Activated T-helper 1 cell treated with anti-CD3 and anti-CD28 coated beads, Interleukin-12 subunit alpha, Interleukin-12 subunit beta, Interleukin-2, Interleukin-4 antibody, amounts not matched to agents 30 ng/mL and 10 ng/mL and 1 ng/mL, durations not matched to agents 14 hours and 24 hours and 36 hours (primary cell): Measurements from ENCODE around the gene CALHM4. TPM values are rescaled to one million over a fixed set of nuclear protein-coding genes. Genes with fewer than 3 reads are reported as not detected.

ENCODE experiments used
- DNase-seq: peaks from one replicate; pipeline ENCODE4 v3.0.0; 2021; ENCODE audit warnings: low spot score
- H3K27ac Mint-ChIP-seq: one replicate; pipeline ENCODE4 v1.8.0; 2021; ENCODE audit warnings: mild to moderate bottlenecking, mixed read lengths
- H3K27me3 Mint-ChIP-seq: one replicate; pipeline ENCODE4 v1.8.0; 2022; ENCODE audit warnings: mild to moderate bottlenecking, moderate library complexity, mixed read lengths; ENCODE audit not compliant: insufficient read depth
- H3K36me3 Mint-ChIP-seq: one replicate; pipeline ENCODE4 v1.8.0; 2021; ENCODE audit warnings: low read depth, mixed read lengths
- H3K4me1 Mint-ChIP-seq: one replicate; pipeline ENCODE4 v1.8.0; 2021; ENCODE audit warnings: low read depth, mixed read lengths
- H3K4me3 Mint-ChIP-seq: one replicate; pipeline ENCODE4 v1.8.0; 2021; ENCODE audit warnings: mild to moderate bottlenecking, moderate library complexity, mixed read lengths
- H3K9me3 Mint-ChIP-seq: one replicate; pipeline ENCODE4 v1.8.0; 2021; ENCODE audit warnings: mixed read lengths
- intact Hi-C: fragments of 100-400 bp; cut with micrococcal nuclease; formaldehyde crosslinking; loops from one replicate; pipeline ENCODE4 v1.15.1; 2024
- total RNA-seq: library from RNA; stranded (reverse); gene quantifications from 2 replicates; pipeline ENCODE4 v1.2.3, GENCODE V29; 2022

The CALHM4 gene
- total RNA-seq, 1 donor from 2014 or later = not detected

GRCh38 chr6:116528780-116529179 is 24.8 kb upstream of the CALHM4 start:
- H3K4me1 Mint-ChIP-seq = no peaks in the 10 kb centered on the region
- H3K4me3 Mint-ChIP-seq = no peak overlapping the region
- no peaks in the 10 kb centered on the region for H3K36me3 Mint-ChIP-seq
- intact Hi-C loops = no loop called here
- DNase-seq = no peak
- no peaks in the 10 kb centered on the region for H3K9me3 Mint-ChIP-seq
- H3K27me3 Mint-ChIP-seq = peaks cover 53% of the 10 kb centered on the region
- no peak overlapping the region for H3K27ac Mint-ChIP-seq

- intact Hi-C loops = loop anchor here (5.0 kb wide), 1 partner anchor 67 kb away; the partner anchor contains the start of gene CALHM6
- H3K36me3 Mint-ChIP-seq = no peaks in the 10 kb centered on the region
Measured at GRCh38 chr6:116529466-116530290, 23.9 kb upstream of the CALHM4 start.

GRCh38 chr6:116530436-116530835 is 23.1 kb upstream of the CALHM4 start:
- Mint-ChIP-seq H3K4me1 (no peaks in the 10 kb centered on the region), H3K36me3 (no peaks in the 10 kb centered on the region), H3K27ac (no peak overlapping the region), H3K4me3 (no peak overlapping the region), H3K27me3 (peaks cover 55% of the 10 kb centered on the region), H3K9me3 (no peaks in the 10 kb centered on the region)
- intact Hi-C loops = loop anchor here (5.0 kb wide), 1 partner anchor 68 kb away; the partner anchor contains the start of gene CALHM6
- DNase-seq = no peak

More at GRCh38 chr6:116529466-116530290, 23.9 kb upstream of the CALHM4 start:
- Mint-ChIP-seq H3K4me3 (no peak overlapping the region), H3K9me3 (no peaks in the 10 kb centered on the region), H3K27ac (no peak overlapping the region), H3K4me1 (no peaks in the 10 kb centered on the region), H3K27me3 (peaks cover 55% of the 10 kb centered on the region)
- DNase-seq = no peak

GRCh38 chr6:116531675-116532570 is 21.6 kb upstream of the CALHM4 start:
- Mint-ChIP-seq H3K27ac (no peak overlapping the region), H3K27me3 (peaks cover 46% of the 10 kb centered on the region), H3K4me3 (no peak overlapping the region), H3K4me1 (no peaks in the 10 kb centered on the region), H3K9me3 (no peaks in the 10 kb centered on the region), H3K36me3 (no peaks in the 10 kb centered on the region)
- peak; percentile 56 for DNase-seq
- intact Hi-C loops = loop anchor here (1.0 to 5.0 kb wide), 7 partner anchors 29 to 314 kb away; partner anchors contain the start of genes CALHM6 and DSE

GRCh38 chr6:116533233-116533957 is 20.2 kb upstream of the CALHM4 start:
- no peaks in the 10 kb centered on the region for H3K4me1 Mint-ChIP-seq
- H3K27ac Mint-ChIP-seq = no peak overlapping the region
- DNase-seq = no peak
- intact Hi-C loops = loop anchor here (2.0 to 5.0 kb wide), 2 partner anchors 71 to 163 kb away; partner anchors contain the start of genes CALHM6 and DSE
- H3K4me3 Mint-ChIP-seq = no peak overlapping the region
- peaks cover 42% of the 10 kb centered on the region for H3K27me3 Mint-ChIP-seq
- no peaks in the 10 kb centered on the region for H3K9me3 Mint-ChIP-seq
- H3K36me3 Mint-ChIP-seq = no peaks in the 10 kb centered on the region

- Mint-ChIP-seq H3K27me3 (peaks cover 42% of the 10 kb centered on the region), H3K4me1 (no peaks in the 10 kb centered on the region), H3K27ac (no peak overlapping the region), H3K4me3 (no peak overlapping the region), H3K9me3 (no peaks in the 10 kb centered on the region), H3K36me3 (no peaks in the 10 kb centered on the region)
- no peak for DNase-seq
- intact Hi-C loops = no loop called here
Measured at GRCh38 chr6:116535109-116535508, 18.4 kb upstream of the CALHM4 start.

GRCh38 chr6:116536216-116536621 is 17.3 kb upstream of the CALHM4 start:
- intact Hi-C loops = loop anchor here (1.0 to 2.0 kb wide), 5 partner anchors 25 to 249 kb away; partner anchors contain the start of gene RWDD1
- H3K4me1 Mint-ChIP-seq = no peaks in the 10 kb centered on the region
- no peaks in the 10 kb centered on the region for H3K36me3 Mint-ChIP-seq
- no peak overlapping the region for H3K27ac Mint-ChIP-seq
- no peak overlapping the region for H3K4me3 Mint-ChIP-seq
- peak; percentile 7 for DNase-seq
- H3K9me3 Mint-ChIP-seq = no peaks in the 10 kb centered on the region
- peaks cover 39% of the 10 kb centered on the region for H3K27me3 Mint-ChIP-seq

- Mint-ChIP-seq H3K9me3 (no peaks in the 10 kb centered on the region), H3K4me3 (no peak overlapping the region), H3K27me3 (peaks cover 45% of the 10 kb centered on the region), H3K4me1 (no peaks in the 10 kb centered on the region), H3K27ac (no peak overlapping the region), H3K36me3 (no peaks in the 10 kb centered on the region)
- no peak for DNase-seq
- intact Hi-C loops = no loop called here
Measured at GRCh38 chr6:116542426-116542825, 11.1 kb upstream of the CALHM4 start.

- H3K27me3 Mint-ChIP-seq = peaks cover 45% of the 10 kb centered on the region
- intact Hi-C loops = no loop called here
- H3K9me3 Mint-ChIP-seq = no peaks in the 10 kb centered on the region
- H3K4me3 Mint-ChIP-seq = no peak overlapping the region
- H3K27ac Mint-ChIP-seq = no peak overlapping the region
- H3K36me3 Mint-ChIP-seq = no peaks in the 10 kb centered on the region
- DNase-seq = no peak
- H3K4me1 Mint-ChIP-seq = no peaks in the 10 kb centered on the region
Measured at GRCh38 chr6:116543149-116543548, 10.4 kb upstream of the CALHM4 start.

- no peaks in the 10 kb centered on the region for H3K9me3 Mint-ChIP-seq
- H3K27me3 Mint-ChIP-seq = peaks cover 36% of the 10 kb centered on the region
- no peaks in the 10 kb centered on the region for H3K4me1 Mint-ChIP-seq
- DNase-seq = no peak
- H3K36me3 Mint-ChIP-seq = no peaks in the 10 kb centered on the region
- intact Hi-C loops = no loop called here
- H3K27ac Mint-ChIP-seq = no peak within 1 kb of the TSS
- no peak within 1 kb of the TSS for H3K4me3 Mint-ChIP-seq
Measured at GRCh38 chr6:116545651-116546050, 7.9 kb upstream of the CALHM4 start, which contains the start of gene TRAPPC3L. Gene TRAPPC3L, minus strand, starts transcription at chr6:116545684. Its CDS starts 170 bp downstream, at chr6:116545514.

- Mint-ChIP-seq H3K9me3 (no peaks in the 10 kb centered on the region), H3K36me3 (no peaks in the 10 kb centered on the region), H3K27ac (no peak overlapping the region), H3K4me3 (no peak overlapping the region), H3K27me3 (peaks cover 37% of the 10 kb centered on the region), H3K4me1 (no peaks in the 10 kb centered on the region)
- intact Hi-C loops = no loop called here
- no peak for DNase-seq
Measured at GRCh38 chr6:116547358-116547757, 6.2 kb upstream of the CALHM4 start.

- no peak for DNase-seq
- H3K27me3 Mint-ChIP-seq = peaks cover 26% of the 10 kb centered on the region
- no peaks in the 10 kb centered on the region for H3K36me3 Mint-ChIP-seq
- intact Hi-C loops = no loop called here
- no peak overlapping the region for H3K27ac Mint-ChIP-seq
- H3K4me3 Mint-ChIP-seq = no peak overlapping the region
- H3K4me1 Mint-ChIP-seq = no peaks in the 10 kb centered on the region
- no peaks in the 10 kb centered on the region for H3K9me3 Mint-ChIP-seq
Measured at GRCh38 chr6:116550796-116551195, 2.8 kb upstream of the CALHM4 start.
